Bronchial smooth muscle cell (primary cell): ENCODE data around the gene SEPTIN3. TPM values are rescaled to one million over a fixed set of nuclear protein-coding genes. Genes with fewer than 3 reads are reported as not detected.

ENCODE experiments used
- total RNA-seq: library from RNA; depleted of rRNA; stranded (reverse); fragments of >200 nt; gene quantifications from 2 replicates; pipeline ENCODE4 v1.2.1, GENCODE V29; 2014

SEPTIN3 gene, protein sequence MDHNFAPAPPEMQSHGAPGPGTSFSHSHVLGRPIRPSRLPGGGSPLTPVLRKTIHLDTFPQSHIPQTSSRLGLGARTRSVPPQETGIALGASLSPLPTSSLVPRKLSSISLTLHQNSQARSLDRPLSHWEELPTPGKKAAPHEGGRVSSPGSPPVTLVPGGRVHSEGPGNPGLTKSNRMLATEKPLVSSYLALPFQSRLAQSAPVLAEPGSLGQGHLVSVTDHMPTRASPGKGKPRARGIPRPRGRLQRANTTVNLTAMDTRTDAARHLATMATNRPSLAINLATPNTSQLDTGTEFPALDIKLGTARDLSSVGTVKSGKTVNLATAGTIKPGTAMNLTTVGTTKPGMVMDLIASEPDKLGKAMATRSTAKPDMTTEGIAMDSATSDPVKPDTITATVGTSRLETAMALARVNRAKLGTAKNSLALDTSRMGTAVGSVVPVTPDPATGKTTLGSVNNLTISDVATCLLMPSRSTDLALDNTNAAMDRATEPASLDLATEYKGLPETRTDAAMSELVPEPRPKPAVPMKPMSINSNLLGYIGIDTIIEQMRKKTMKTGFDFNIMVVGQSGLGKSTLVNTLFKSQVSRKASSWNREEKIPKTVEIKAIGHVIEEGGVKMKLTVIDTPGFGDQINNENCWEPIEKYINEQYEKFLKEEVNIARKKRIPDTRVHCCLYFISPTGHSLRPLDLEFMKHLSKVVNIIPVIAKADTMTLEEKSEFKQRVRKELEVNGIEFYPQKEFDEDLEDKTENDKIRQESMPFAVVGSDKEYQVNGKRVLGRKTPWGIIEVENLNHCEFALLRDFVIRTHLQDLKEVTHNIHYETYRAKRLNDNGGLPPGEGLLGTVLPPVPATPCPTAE
- under 0.01 and 0.26 TPM in 2 replicates for total RNA-seq

DNA sequence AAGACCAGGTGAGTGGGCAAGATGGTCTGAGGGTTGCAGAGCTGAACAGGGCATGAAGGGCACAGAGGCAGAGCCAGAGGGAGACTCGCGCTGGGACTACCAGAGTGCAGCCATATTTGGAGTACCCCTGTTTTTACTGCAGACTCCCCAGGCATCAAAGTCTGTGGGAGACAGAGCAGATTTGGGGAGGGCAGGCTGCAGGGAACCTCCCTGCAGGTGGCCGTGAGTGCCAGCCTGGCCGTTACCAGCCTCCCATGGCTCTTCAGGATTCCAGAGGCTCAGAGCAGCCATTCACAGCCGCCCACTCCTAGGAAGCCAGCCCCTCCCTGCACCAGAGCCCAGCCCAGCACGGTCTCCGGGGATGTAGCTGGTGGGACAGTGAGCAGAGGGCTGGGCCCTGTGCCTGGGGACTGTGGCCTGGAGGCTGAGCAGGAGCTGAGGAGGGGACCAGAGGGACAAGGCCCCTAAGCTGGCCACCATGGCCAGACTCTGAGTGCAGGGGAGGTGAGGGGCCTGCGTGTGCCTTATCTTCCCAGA is at the start of gene SEPTIN3:
SEPTIN3 (plus strand) TSS at position 334 of the 537 bp plus-strand sequence. CDS start 2,050 bp downstream, outside the sequence.

DNA sequence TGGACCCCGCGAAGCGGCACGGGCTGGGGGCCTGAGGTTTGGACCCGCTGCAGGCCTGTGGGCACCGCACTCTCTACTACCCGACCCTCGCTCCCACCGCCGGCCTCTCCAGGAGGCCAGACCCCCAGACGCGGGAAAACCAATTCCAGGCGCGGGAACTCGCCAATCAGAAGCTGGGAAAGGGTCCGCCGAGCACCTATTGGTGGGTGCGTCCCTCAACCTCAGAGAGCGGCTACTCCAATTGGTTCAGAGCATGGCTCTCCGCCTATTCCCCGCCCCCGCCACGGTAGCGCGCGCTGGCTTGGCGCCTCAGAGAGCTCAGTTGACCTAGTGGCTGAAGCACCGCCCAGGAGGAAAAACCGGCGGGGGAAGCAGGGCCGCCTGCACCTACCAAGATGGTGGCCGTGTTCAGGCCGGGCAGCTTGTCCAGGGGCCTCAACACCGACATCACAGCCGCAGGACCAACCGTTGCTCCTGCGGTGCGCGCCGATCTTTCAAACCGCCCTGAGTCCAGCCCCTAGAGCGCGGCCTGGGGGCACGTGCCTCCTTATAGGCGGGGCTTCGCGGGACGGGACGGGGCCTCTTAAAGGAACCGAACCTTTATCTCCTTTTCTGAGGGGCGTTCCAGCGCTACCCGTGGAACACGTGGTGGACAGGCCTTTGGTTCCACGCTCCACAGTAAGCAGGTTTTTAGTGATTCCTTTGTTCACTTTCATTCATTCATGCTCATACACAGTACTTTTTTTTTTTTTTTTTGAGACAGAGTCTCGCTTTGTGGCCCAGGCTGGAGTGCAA is 22.4 kb upstream of the SEPTIN3 start, which contains the start of gene CENPM:
CENPM (minus strand) TSS at position 524 of the 795 bp plus-strand sequence; CDS start at position 448, 76 bp downstream.

DNA sequence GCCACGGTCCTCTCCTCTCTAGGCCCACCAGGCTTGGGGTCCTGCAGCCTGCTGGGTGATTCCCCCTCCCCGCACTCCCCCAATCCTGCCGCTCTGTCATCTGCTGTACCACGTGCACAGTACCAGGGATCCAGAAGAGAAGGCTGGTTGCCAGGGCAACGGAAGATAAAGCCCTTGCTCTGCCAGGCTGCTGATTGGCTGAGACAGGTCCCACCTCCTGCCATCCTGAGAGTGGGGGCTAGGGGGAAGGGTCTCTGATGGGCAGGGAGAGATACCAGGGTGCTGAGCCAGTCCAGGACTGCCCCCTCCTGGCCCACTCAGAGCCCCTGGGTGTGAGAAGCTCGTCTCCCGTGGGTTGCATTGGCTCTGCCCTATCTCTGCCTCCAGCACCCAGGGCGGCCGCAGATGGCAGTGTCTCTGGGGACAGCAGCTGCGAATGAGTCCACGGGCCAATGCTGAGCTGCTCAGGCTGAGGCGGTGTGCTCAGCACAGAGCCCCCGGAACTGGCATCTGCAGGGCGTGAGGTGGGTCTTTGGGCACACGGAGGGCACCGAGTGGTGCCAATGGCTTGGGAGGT is 17.3 kb upstream of the SEPTIN3 start, which contains the start of gene SMIM45:
SMIM45 (plus strand) TSS at position 253 of the 577 bp plus-strand sequence.

DNA sequence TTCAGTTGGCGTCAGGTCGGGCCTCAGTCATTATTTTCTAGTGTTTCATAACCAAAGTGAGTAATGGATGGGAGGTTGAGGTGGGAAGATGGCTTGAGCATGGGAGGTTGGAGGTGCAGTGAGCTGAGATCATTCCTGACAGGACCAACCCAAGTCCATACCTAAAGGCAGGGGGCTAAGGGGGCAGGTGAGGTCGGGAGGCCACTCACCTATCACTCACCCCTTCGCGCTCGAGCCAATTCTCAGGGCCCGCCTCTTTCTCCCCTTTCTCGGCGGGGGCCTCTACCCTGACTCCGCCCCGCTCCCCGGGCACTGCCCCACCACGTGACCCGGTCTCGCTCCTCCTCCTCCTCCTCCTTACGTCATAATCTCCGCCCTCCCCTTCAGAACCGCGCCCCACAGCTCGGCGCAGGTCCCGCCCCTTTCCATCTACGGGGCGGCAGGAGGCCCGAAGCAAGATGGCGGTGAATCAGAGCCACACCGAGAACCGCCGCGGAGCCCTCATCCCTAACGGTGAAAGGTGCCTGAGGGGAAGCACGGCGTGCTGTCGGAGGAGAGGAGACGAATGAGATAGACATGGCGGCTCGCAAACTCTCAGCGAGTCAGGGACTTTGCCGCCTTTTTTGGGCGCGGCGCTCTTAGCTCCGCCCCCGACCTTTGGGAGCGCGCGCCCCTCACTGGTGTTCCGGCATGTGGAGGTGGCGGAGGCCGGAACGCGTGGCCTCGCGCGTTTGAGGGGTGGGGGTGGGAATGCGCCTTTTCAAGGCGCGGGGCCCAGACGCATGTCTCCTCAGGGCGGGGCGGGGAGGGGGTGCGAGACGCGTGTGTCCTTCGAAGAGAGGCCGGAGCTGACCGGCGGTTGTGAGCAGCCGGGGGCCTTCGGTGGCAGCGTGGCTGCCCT is 29.4 kb downstream of the SEPTIN3 start, which contains the start of gene WBP2NL:
WBP2NL (plus strand) TSS at position 428 of the 901 bp plus-strand sequence; CDS start at position 459, 31 bp downstream.

Other genes starting within 250 kb of the SEPTIN3 start
- gene CCDC134, start 168.8 kb upstream of the SEPTIN3 start, total RNA-seq = 5.5 and 5.7 TPM in 2 replicates
- 39.7 and 53.0 TPM in 2 replicates for gene SREBF2, start 136.3 kb upstream of the SEPTIN3 start, total RNA-seq
- not detected in 2 replicates for gene SHISA8, start 54.4 kb upstream of the SEPTIN3 start, total RNA-seq
- gene TNFRSF13C, start 42.6 kb upstream of the SEPTIN3 start, total RNA-seq = under 0.01 TPM in 1 of 2 replicates, not detected in the other
- gene CENPM, start 22.3 kb upstream of the SEPTIN3 start, total RNA-seq = 1.9 and 3.9 TPM in 2 replicates
- gene WBP2NL, start 29.3 kb downstream of the SEPTIN3 start, total RNA-seq = 0.16 and 0.77 TPM in 2 replicates
- 30.9 and 43.1 TPM in 2 replicates for gene NAGA, start 101.4 kb downstream of the SEPTIN3 start, total RNA-seq
- 10.4 and 20.0 TPM in 2 replicates for gene PHETA2, start 104.8 kb downstream of the SEPTIN3 start, total RNA-seq
- gene SMDT1, start 110.3 kb downstream of the SEPTIN3 start, total RNA-seq = 12.3 and 12.8 TPM in 2 replicates
- 72.2 and 94.8 TPM in 2 replicates for gene NDUFA6, start 121.3 kb downstream of the SEPTIN3 start, total RNA-seq
- gene CYP2D6, start 161.4 kb downstream of the SEPTIN3 start, total RNA-seq = 0.16 and 0.60 TPM in 2 replicates